GM15510 (cell line): Measurements from ENCODE around the gene IFITM2.
A peak's percentile ranks its signal among the peaks of the same experiment; 100 is the strongest.

ENCODE experiments used
- POLR2A ChIP-seq: IDR thresholded peaks from 3 replicates; pipeline ENCODE4 v1.6.1; 2011; ENCODE audit warnings: borderline replicate concordance; ENCODE audit not compliant: insufficient read length; ENCODE audit errors: extremely low read depth

IFITM2 gene

DNA sequence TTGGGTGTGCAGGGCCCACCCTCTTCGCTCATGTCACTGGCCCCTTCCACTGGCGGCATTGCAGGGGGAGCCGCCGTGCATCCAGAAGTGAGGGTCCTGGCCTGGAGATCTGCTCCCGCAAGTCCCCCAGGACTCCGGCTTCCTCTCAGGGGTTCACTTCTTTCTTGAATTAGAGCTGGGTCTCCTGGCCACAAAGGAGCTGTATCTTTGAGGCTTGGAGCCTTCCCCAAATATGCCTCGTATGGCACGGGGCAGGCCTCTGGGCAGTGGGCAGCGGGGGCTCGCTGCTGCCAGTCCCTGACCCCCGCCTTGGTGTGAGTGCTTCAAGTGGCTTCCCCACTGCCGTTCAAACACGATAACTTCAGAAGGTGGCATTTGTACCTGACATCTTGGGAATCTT, 20.4 kb downstream of the IFITM2 start:
- TF ChIP-seq POLR2A, result no peak

- TF ChIP-seq POLR2A, result no peak
These were observed 22.3 kb downstream of the IFITM2 start for GRCh38 chr11:329886-330253.

- TF ChIP-seq POLR2A, result peak; percentile 11
These were observed 22.7 kb downstream of the IFITM2 start for GRCh38 chr11:330307-330693.

GRCh38 chr11:330694-331357, 23.2 kb downstream of the IFITM2 start:
- TF ChIP-seq POLR2A, result peak; percentile 3

DNA sequence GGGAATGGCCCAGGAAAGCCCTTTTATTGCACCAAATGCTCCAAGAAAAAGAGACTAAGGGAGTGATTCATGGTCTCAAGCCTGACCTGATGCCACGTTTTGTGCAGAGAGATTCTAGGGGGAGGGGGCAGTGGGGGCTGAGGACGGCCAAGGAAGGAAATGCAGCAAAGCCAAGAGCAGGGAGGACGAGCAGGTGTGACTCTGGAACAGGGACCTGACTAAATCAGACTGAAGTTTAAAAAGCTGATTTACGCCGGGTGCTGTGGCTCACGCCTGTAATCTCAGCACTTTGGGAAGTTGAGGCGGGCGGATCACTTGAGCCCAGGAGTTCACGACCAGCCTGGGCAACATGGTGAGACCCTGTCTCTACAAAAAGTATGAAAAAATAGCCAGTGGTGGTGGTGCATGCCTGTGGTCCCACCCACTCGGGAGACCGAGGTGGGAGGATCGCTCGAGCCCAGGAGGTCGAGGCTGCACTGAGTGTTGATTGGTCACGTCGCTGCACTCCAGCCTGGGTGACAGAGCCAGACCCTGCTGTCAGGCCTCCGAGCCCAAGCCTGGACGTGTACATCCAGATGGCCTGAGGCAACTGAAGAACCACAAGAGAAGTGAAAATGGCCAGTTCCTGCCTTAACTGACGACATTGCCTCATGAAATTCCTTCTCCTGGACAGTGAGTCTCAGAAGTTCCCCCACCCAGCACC, 23.9 kb downstream of the IFITM2 start:
- no peak for TF ChIP-seq POLR2A

- no peak for TF ChIP-seq POLR2A
These were observed 25.2 kb downstream of the IFITM2 start for GRCh38 chr11:332651-333480.

DNA sequence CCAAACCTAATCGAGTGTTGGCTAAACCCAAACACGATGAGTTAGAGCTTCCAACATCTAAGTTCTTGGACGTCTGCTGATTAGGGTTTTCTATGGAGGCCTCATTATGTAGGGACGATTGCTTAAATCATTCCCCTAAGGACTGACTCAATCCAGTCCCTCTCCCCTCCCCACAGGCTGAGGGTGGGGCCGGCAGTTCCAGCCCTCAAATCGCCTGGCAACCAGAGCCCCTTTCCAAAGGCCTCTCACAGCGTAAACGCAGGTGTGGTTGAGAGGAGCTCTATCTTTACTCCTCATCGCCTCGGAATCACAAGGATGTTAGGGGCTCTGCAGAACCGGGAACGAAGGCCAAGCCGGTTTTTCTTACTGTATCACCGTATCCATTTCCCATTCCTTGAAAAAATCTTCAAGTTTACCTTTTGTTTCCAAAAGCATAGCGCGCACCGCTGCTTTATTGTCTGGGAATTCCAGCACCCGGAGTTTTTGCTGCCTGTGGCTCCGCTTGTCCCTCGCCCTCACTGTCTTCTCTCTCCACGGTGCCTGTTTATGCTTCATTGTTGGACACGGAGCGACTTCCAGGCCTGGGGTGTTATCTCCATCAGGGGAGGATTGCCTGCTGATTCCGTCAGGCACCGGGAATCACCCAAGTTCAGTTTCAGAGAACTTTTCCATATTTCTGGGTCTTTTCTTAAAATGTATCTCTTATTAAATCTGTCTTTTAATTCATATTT, 26.8 kb downstream of the IFITM2 start:
- no peak for TF ChIP-seq POLR2A

GRCh38 chr11:335779-336658, 28.4 kb downstream of the IFITM2 start:
- no peak for TF ChIP-seq POLR2A

GRCh38 chr11:336659-337198, 29.1 kb downstream of the IFITM2 start:
- no peak for TF ChIP-seq POLR2A

- TF ChIP-seq POLR2A, result no peak
These were observed 30.1 kb downstream of the IFITM2 start for GRCh38 chr11:337711-338110.

DNA sequence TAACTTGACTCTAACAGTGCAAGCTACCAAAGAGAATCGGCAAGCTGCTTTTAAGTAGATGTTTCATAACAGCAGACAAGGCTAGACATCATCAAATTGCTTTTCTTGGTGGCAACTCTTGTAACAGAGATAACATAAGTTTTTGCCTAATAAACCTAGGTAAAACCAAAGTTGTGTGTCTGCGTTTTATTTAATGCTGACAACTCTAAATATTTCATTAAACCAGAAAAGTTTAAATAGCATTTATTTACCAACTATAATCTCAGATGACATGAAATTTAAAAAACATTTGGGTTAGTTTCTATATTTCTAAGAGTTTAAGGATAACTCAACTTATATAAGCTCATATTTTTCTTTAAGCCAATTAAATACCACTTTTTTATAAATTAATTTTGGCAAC, 32.3 kb downstream of the IFITM2 start:
- TF ChIP-seq POLR2A, result no peak

- TF ChIP-seq POLR2A, result no peak
These were observed 33.2 kb downstream of the IFITM2 start for GRCh38 chr11:340539-341512.

DNA sequence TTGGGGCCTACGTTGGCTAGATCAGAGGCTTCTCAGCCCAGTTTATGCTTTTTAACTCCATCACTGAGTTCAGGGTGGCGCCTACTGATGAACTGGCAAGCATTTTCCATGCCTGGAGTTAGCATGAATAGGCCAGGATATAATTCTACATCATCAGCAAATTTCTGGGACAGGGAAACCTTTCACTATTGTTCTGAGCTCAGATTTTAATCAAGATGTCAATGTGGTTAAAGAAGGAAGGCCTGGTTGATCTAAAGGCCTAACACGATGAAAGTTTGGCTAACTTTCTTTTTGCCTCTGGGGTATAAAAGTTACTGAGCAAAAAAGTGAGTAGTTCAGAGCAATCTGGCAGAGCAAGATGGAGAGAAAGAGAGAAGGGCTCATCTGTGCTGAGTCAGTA, 34.7 kb downstream of the IFITM2 start:
- no peak for TF ChIP-seq POLR2A

- TF ChIP-seq POLR2A, result no peak
These were observed 37.4 kb downstream of the IFITM2 start for GRCh38 chr11:344836-345578.
